DMS153 (cell line): Measurements from ENCODE around the gene NANOG.
"Not testable (repeated sequence)": the region's sequence is repeated elsewhere in the genome, so short reads cannot be mapped to it uniquely, and the experiment has no call there.

ENCODE experiments used
- DNase-seq: peaks from one replicate; lab custom pipeline; 2025; lab: John Stamatoyannopoulos, UW

The NANOG gene

GRCh38 chr12:7788884-7789528 is at the start of gene NANOG:
Gene NANOG, plus strand, starts transcription at chr12:7789402. Its CDS starts 213 bp downstream, at chr12:7789615.
- not testable (repeated sequence) for DNase-seq

GRCh38 chr12:7747246-7747645 is 42.0 kb upstream of the NANOG start, which contains the start of gene CLEC4C:
Gene CLEC4C, minus strand, starts transcription at chr12:7747375. Its CDS starts 27 bp downstream, at chr12:7747348.
- no peak for DNase-seq

GRCh38 chr12:7748852-7749251 is 40.4 kb upstream of the NANOG start:
- no peak for DNase-seq

- DNase-seq = no peak
These were observed 39.8 kb upstream of the NANOG start for GRCh38 chr12:7749442-7749841.

GRCh38 chr12:7750350-7750749 is 38.9 kb upstream of the NANOG start:
- DNase-seq = no peak

- DNase-seq = no peak
These were observed 37.8 kb upstream of the NANOG start for GRCh38 chr12:7751394-7751793.

GRCh38 chr12:7751941-7752922 is 37.0 kb upstream of the NANOG start:
- DNase-seq = not testable (repeated sequence)

- DNase-seq = not testable (repeated sequence)
These were observed 33.5 kb upstream of the NANOG start for GRCh38 chr12:7755668-7756067.

GRCh38 chr12:7756993-7757392 is 32.2 kb upstream of the NANOG start:
- no peak for DNase-seq

GRCh38 chr12:7758766-7759140 is 30.4 kb upstream of the NANOG start:
- DNase-seq = no peak

- DNase-seq = no peak
These were observed 19.2 kb upstream of the NANOG start for GRCh38 chr12:7769999-7770398.

GRCh38 chr12:7781274-7781673 is 7.9 kb upstream of the NANOG start:
- no peak for DNase-seq

- DNase-seq = no peak
These were observed 7.1 kb upstream of the NANOG start for GRCh38 chr12:7782055-7782454.

- DNase-seq = not testable (repeated sequence)
These were observed 5.8 kb upstream of the NANOG start for GRCh38 chr12:7783433-7783832.

GRCh38 chr12:7784701-7785100 is 4.5 kb upstream of the NANOG start:
- DNase-seq = no peak

- DNase-seq = no peak
These were observed 1.5 kb upstream of the NANOG start for GRCh38 chr12:7787574-7788293.

- no peak for DNase-seq
These were observed 925 bp upstream of the NANOG start for GRCh38 chr12:7788294-7788660.

- no peak for DNase-seq
These were observed 4.0 kb downstream of the NANOG start for GRCh38 chr12:7793211-7793610.

- not testable (repeated sequence) for DNase-seq
These were observed 8.1 kb downstream of the NANOG start for GRCh38 chr12:7797269-7797668.

- DNase-seq = no peak
These were observed 8.6 kb downstream of the NANOG start for GRCh38 chr12:7797698-7798398.

GRCh38 chr12:7798750-7799308 is 9.6 kb downstream of the NANOG start:
- DNase-seq = not testable (repeated sequence)
